IMR-90 (cell line): ENCODE results near the gene FAM171A1. TPM values are rescaled to one million over a fixed set of nuclear protein-coding genes. Genes with fewer than 3 reads are reported as not detected.

Source experiments
- ATAC-seq: fragments of 200-7000 bp; cut with Tn5 transposase; 2 replicates; pipeline ENCODE4 v1.9.1; 2020; ENCODE audit warnings: low read depth, mild to moderate bottlenecking, moderate library complexity
- BruUV-seq: library from RNA; stranded (reverse); fragments of 400-500 nt; replicated peaks from 2 replicates; lab custom pipeline; 2021; lab: Mats Ljungman, UMichigan
- CTCF ChIA-PET: fragments of 300-600 bp; formaldehyde crosslinking; extraction: SDS; loops from one replicate; lab custom pipeline; 2021; ENCODE audit warnings: antibody characterized with exemption; lab: Yijun Ruan, JAX
- POLR2A ChIA-PET: fragments of 300-600 bp; sonication (Branson Sonifier 250); formaldehyde crosslinking; loops from one replicate; lab custom pipeline; 2022; ENCODE audit warnings: antibody characterized with exemption; ENCODE audit not compliant: unreplicated experiment; lab: Charles Lee
- DNase-seq: peaks from one replicate; pipeline ENCODE4 v3.0.0; 2013
- H2AFZ ChIP-seq: replicated peaks from 2 replicates; pipeline ENCODE3; 2013; ENCODE audit warnings: low read length, mild to moderate bottlenecking; ENCODE audit not compliant: poor library complexity
- H2AK5ac ChIP-seq: 2 replicates; pipeline ENCODE4 v1.6.1; 2013; ENCODE audit warnings: low read depth, low read length, inconsistent platforms
- H2AK9ac ChIP-seq: replicated peaks from 2 replicates; pipeline ENCODE3; 2013; ENCODE audit warnings: mild to moderate bottlenecking, low read depth, low read length, moderate library complexity; ENCODE audit not compliant: poor library complexity
- H2BK120ac ChIP-seq: 2 replicates; pipeline ENCODE4 v1.6.1; 2013; ENCODE audit warnings: low read depth, low read length, inconsistent platforms
- H2BK15ac ChIP-seq: 3 replicates; pipeline ENCODE4 v1.6.1; 2013; ENCODE audit warnings: low read depth, low read length, inconsistent platforms
- H2BK20ac ChIP-seq: 2 replicates; pipeline ENCODE4 v1.6.1; 2013; ENCODE audit warnings: low read depth, mild to moderate bottlenecking, inconsistent platforms, low read length, moderate library complexity
- H2BK5ac ChIP-seq: 2 replicates; pipeline ENCODE4 v1.6.1; 2013; ENCODE audit warnings: mild to moderate bottlenecking, low read depth, low read length, inconsistent platforms; ENCODE audit not compliant: poor library complexity, severe bottlenecking
- H3K14ac ChIP-seq: replicated peaks from 2 replicates; pipeline ENCODE4 v1.6.1; 2013; ENCODE audit warnings: low read depth, low read length, inconsistent platforms
- H3K18ac ChIP-seq: 2 replicates; pipeline ENCODE4 v1.6.1; 2013; ENCODE audit warnings: low read depth, low read length, control low read depth
- H3K23ac ChIP-seq: 2 replicates; pipeline ENCODE4 v1.6.1; 2013; ENCODE audit warnings: low read depth, low read length, inconsistent platforms
- H3K27ac ChIP-seq: 2 replicates; pipeline ENCODE4 v1.5.1; 2013; ENCODE audit warnings: mild to moderate bottlenecking, control low read depth, low read length; ENCODE audit not compliant: insufficient read depth
- H3K27me3 ChIP-seq: 2 replicates; pipeline ENCODE4 v1.6.1; 2013; ENCODE audit warnings: low read length; ENCODE audit not compliant: control insufficient read depth, insufficient read depth
- H3K36me3 ChIP-seq: 2 replicates; pipeline ENCODE4 v1.6.1; 2013; ENCODE audit warnings: low read length, mixed read lengths; ENCODE audit not compliant: control insufficient read depth, insufficient read depth
- H3K4ac ChIP-seq: 2 replicates; pipeline ENCODE4 v1.6.1; 2013; ENCODE audit warnings: low read depth, low read length, inconsistent platforms
- H3K4me1 ChIP-seq: 2 replicates; pipeline ENCODE4 v1.6.1; 2013; ENCODE audit warnings: low read length, mixed read lengths; ENCODE audit not compliant: control insufficient read depth, insufficient read depth
- H3K4me2 ChIP-seq: 2 replicates; pipeline ENCODE4 v1.6.1; 2013; ENCODE audit warnings: low read depth, mild to moderate bottlenecking, control low read depth, low read length, moderate library complexity
- H3K4me3 ChIP-seq: 2 replicates; pipeline ENCODE4 v1.5.1; 2013; ENCODE audit warnings: low read depth, mild to moderate bottlenecking, control low read depth, low read length, moderate library complexity; ENCODE audit not compliant: insufficient read depth
- H3K56ac ChIP-seq: 2 replicates; pipeline ENCODE4 v1.6.1; 2013; ENCODE audit warnings: low read length, inconsistent platforms; ENCODE audit not compliant: insufficient read depth; ENCODE audit errors: extremely low read depth
- H3K79me1 ChIP-seq, 2 experiments: 2 replicates each; pipeline ENCODE4 v1.6.1; 2013; ENCODE audit warnings: low read length in 2 of 2, inconsistent platforms in 1 of 2, low read depth in 1 of 2
- H3K9ac ChIP-seq: 2 replicates; pipeline ENCODE4 v1.6.1; 2013; ENCODE audit warnings: low read depth, low read length, control low read depth
- H3K9me1 ChIP-seq: 2 replicates; pipeline ENCODE4 v1.6.1; 2013; ENCODE audit warnings: low read length, inconsistent platforms; ENCODE audit not compliant: insufficient read depth
- H3K9me3 ChIP-seq: 2 replicates; pipeline ENCODE4 v1.6.1; 2013; ENCODE audit warnings: low read length; ENCODE audit not compliant: control insufficient read depth, insufficient read depth
- H4K20me1 ChIP-seq: 2 replicates; pipeline ENCODE4 v1.6.1; 2013; ENCODE audit warnings: low read length, inconsistent platforms; ENCODE audit not compliant: insufficient read depth
- H4K5ac ChIP-seq: 2 replicates; pipeline ENCODE4 v1.6.1; 2013; ENCODE audit warnings: mild to moderate bottlenecking, low read depth, low read length, control low read depth
- H4K8ac ChIP-seq, 2 experiments: 2 replicates each; pipeline ENCODE4 v1.6.1; 2013; ENCODE audit warnings: low read depth in 2 of 2, low read length in 2 of 2, control low read depth in 1 of 2, inconsistent platforms in 1 of 2
- H4K91ac ChIP-seq: 2 replicates; pipeline ENCODE4 v1.6.1; 2013; ENCODE audit warnings: low read depth, low read length, inconsistent platforms; ENCODE audit not compliant: insufficient read depth
- BHLHE40 ChIP-seq: fragments of 150-350 bp; IDR thresholded peaks from 2 replicates; pipeline ENCODE4 v1.6.1; 2016; ENCODE audit warnings: mild to moderate bottlenecking, low read depth, low read length
- ELK1 ChIP-seq: fragments of 150-350 bp; IDR thresholded peaks from 2 replicates; pipeline ENCODE4 v1.6.1; 2016; ENCODE audit warnings: low read depth, mild to moderate bottlenecking, low read length, moderate library complexity, borderline replicate concordance
- FOS ChIP-seq: fragments of 150-350 bp; IDR thresholded peaks from 2 replicates; pipeline ENCODE4 v1.6.1; 2016; ENCODE audit warnings: low read depth, low read length
- POLR2A ChIP-seq: IDR thresholded peaks from 2 replicates; pipeline ENCODE4 v1.6.1; 2012; ENCODE audit warnings: mild to moderate bottlenecking, low read depth, low read length
- RAD21 ChIP-seq: IDR thresholded peaks from 2 replicates; pipeline ENCODE4 v1.6.1; 2012; ENCODE audit warnings: low read length, improper control_type of control experiment
- RFX5 ChIP-seq: IDR thresholded peaks from 2 replicates; pipeline ENCODE4 v1.8.0; 2012; ENCODE audit warnings: low read depth, mild to moderate bottlenecking, low read length, moderate library complexity
- WGBS, 2 experiments: methylation state at CpG; one replicate each; pipeline versions ENCODE4 v1.1.5 to v1.1.7; 2013; ENCODE audit warnings: missing lambda C conversion rate in 2 of 2; ENCODE audit not compliant: insufficient read length in 1 of 2; ENCODE audit errors: extremely low coverage in 2 of 2; 5-methylcytosine and 5-hydroxymethylcytosine counted together
- dilution Hi-C: fragments of 300-500 bp; cut with HindIII; formaldehyde crosslinking; loops from one replicate; pipeline ENCODE4 v1.14.3; 2018; ENCODE audit warnings: low sequenced_read_pairs; ENCODE audit not compliant: unreplicated experiment
- in situ Hi-C: fragments of 300-500 bp; cut with MboI; formaldehyde crosslinking; loops from 3 replicates; pipeline ENCODE4 v1.14.3; 2019; ENCODE audit warnings: low sequenced_read_pairs, inconsistent platforms, mixed read lengths
- intact Hi-C: fragments of 100-400 bp; cut with micrococcal nuclease; formaldehyde crosslinking; loops from 2 replicates; pipeline ENCODE4 v1.10.0; 2022
- polyA plus RNA-seq, 3 experiments: library from polyadenylated mRNA; depleted of rRNA; stranded (reverse); fragments of >200 nt; gene quantifications; 2 replicates each; pipeline ENCODE4 v1.2.3, GENCODE V29; 2012; ENCODE audit warnings: low replicate concordance in 1 of 3
- total RNA-seq: library from RNA; depleted of rRNA; stranded (reverse); fragments of >200 nt; gene quantifications from 2 replicates; pipeline ENCODE4 v1.2.3, GENCODE V29; 2012

The FAM171A1 gene
- total and polyA plus RNA-seq, 2 of the 4 experiments (the other 2 are of a cell fraction) = 20.3 to 30.6 TPM

- H3K79me1 ChIP-seq = peaks cover 14 to 37% of the 10 kb centered on the region in 2 experiments; a peak in 2 of 4 replicates
- TF ChIP-seq RFX5 = no peak
- TF ChIP-seq ELK1 = no peak
- no peak for TF ChIP-seq RAD21
- TF ChIP-seq FOS = no peak
- TF ChIP-seq POLR2A = no peak
- no peak for TF ChIP-seq BHLHE40
- intact Hi-C loops (no loop called here), in situ Hi-C loops (no loop called here), dilution Hi-C loops (no loop called here)
- H2BK120ac ChIP-seq = no peak overlapping the region
- no peak overlapping the region for H3K27ac ChIP-seq
- H3K36me3 ChIP-seq = no peaks in the 10 kb centered on the region
- no peak overlapping the region for H3K18ac ChIP-seq
- H3K4me1 ChIP-seq = peaks cover 9% of the 10 kb centered on the region
- H3K4me3 ChIP-seq = no peak overlapping the region
- POLR2A ChIA-PET = no interaction called here
- H2AK5ac ChIP-seq = no peak overlapping the region
- no peak overlapping the region for H2BK5ac ChIP-seq
- no peak overlapping the region for H4K8ac ChIP-seq
- H3K9me1 ChIP-seq = peaks cover 4% of the 10 kb centered on the region; the same call in 1 of the 2 replicates
- no peak overlapping the region for H2AK9ac ChIP-seq
- H3K4ac ChIP-seq = no peak overlapping the region
- H3K56ac ChIP-seq = no peak overlapping the region
- no peak overlapping the region for H2BK20ac ChIP-seq
- H3K4me2 ChIP-seq = no peak overlapping the region
- H4K5ac ChIP-seq = no peak overlapping the region
- no peak overlapping the region for H2BK15ac ChIP-seq
- no peak overlapping the region for H4K91ac ChIP-seq
- no peak overlapping the region for H2AFZ ChIP-seq
- no peak overlapping the region for H3K23ac ChIP-seq
- no TSS peak for BruUV-seq
- no peak overlapping the region for H3K9ac ChIP-seq
- ATAC-seq = no peak
- H3K27me3 ChIP-seq = peaks cover 5% of the 10 kb centered on the region
- no peaks in the 10 kb centered on the region for H3K9me3 ChIP-seq
- no peak for DNase-seq
- H4K20me1 ChIP-seq = peaks cover 34% of the 10 kb centered on the region
- CTCF ChIA-PET = no interaction called here
- no peak overlapping the region for H3K14ac ChIP-seq
- WGBS, 2 experiments = no CpG with 5 or more reads among the region's 4 CpGs
Measured at GRCh38 chr10:15336211-15336610, 34.9 kb downstream of the FAM171A1 start.
